HL-60 (cell line): Measurements from ENCODE around the gene PERM1.

Source experiments
- DNase-seq, 2 experiments: peaks; one replicate each; pipeline ENCODE4 v3.0.0-alpha.2; 2010 to 2020; ENCODE audit warnings: low read depth in 1 of 2, low spot score in 1 of 2
- H3K27ac ChIP-seq: fragments of 250-450 bp; sonication (Bioruptor Pico); replicated peaks from 2 replicates; pipeline ENCODE4 v1.5.1; 2020; ENCODE audit warnings: mild to moderate bottlenecking, moderate library complexity
- H3K27me3 ChIP-seq: fragments of 250-450 bp; sonication (Bioruptor Pico); 2 replicates; pipeline ENCODE4 v1.5.1; 2021; ENCODE audit warnings: mild to moderate bottlenecking, moderate library complexity; ENCODE audit not compliant: insufficient read depth, poor library complexity, severe bottlenecking
- H3K4me3 ChIP-seq: replicated peaks from 2 replicates; pipeline ENCODE4 v1.5.1; 2011; ENCODE audit warnings: mild to moderate bottlenecking, control low read depth, low read length; ENCODE audit not compliant: insufficient read depth
- CTCF ChIP-seq: IDR thresholded peaks from one replicate; pipeline ENCODE4 v1.5.1; 2011; ENCODE audit warnings: low read length, control low read depth, inconsistent platforms; ENCODE audit not compliant: insufficient read depth
- GABPA ChIP-seq: IDR thresholded peaks from 2 replicates; pipeline ENCODE4 v1.6.1; 2012; ENCODE audit warnings: low read depth
- POLR2AphosphoS5 ChIP-seq: IDR thresholded peaks from 2 replicates; pipeline ENCODE4 v1.6.1; 2012; ENCODE audit warnings: low read depth
- REST ChIP-seq: IDR thresholded peaks from 2 replicates; pipeline ENCODE4 v1.6.1; 2012; ENCODE audit warnings: low read depth; ENCODE audit not compliant: insufficient replicate concordance
- SPI1 ChIP-seq: IDR thresholded peaks from 2 replicates; pipeline ENCODE4 v1.6.1; 2012; ENCODE audit warnings: low read depth, mild to moderate bottlenecking, borderline replicate concordance

The PERM1 gene

GRCh38 chr1:929712-930632 is 51.9 kb downstream of the PERM1 start:
- peaks cover 12% of the 10 kb centered on the region for H3K27me3 ChIP-seq
- no peak for DNase-seq
- TF ChIP-seq POLR2AphosphoS5: no peak
- no peak overlapping the region for H3K27ac ChIP-seq
- no peak overlapping the region for H3K4me3 ChIP-seq

- no peak overlapping the region for H3K27ac ChIP-seq
- TF ChIP-seq REST: no peak
- no peak for TF ChIP-seq POLR2AphosphoS5
- no peak for TF ChIP-seq SPI1
- TF ChIP-seq GABPA: no peak
- no peak for TF ChIP-seq CTCF
Observed at GRCh38 chr1:928825-929661, 52.9 kb downstream of the PERM1 start.

GRCh38 chr1:927748-928147 is 54.1 kb downstream of the PERM1 start:
- Histone ChIP-seq H3K27ac (no peak overlapping the region), H3K4me3 (no peak overlapping the region), H3K27me3 (peaks cover 17% of the 10 kb centered on the region)
- no peak for DNase-seq
- TF ChIP-seq CTCF: no peak

More at GRCh38 chr1:928825-929661, 52.9 kb downstream of the PERM1 start:
- Histone ChIP-seq H3K4me3 (no peak overlapping the region), H3K27me3 (peaks cover 17% of the 10 kb centered on the region)
- DNase-seq: no peak

GRCh38 chr1:927234-927633 is 54.7 kb downstream of the PERM1 start:
- peaks cover 17% of the 10 kb centered on the region for H3K27me3 ChIP-seq

More at GRCh38 chr1:927234-927633, 54.7 kb downstream of the PERM1 start:
- TF ChIP-seq REST: no peak
- TF ChIP-seq POLR2AphosphoS5: no peak
- TF ChIP-seq SPI1: no peak
- TF ChIP-seq GABPA: no peak
- TF ChIP-seq CTCF: no peak
- H3K27ac ChIP-seq: no peak overlapping the region
- H3K4me3 ChIP-seq: no peak overlapping the region
- DNase-seq: no peak
